ENCODE data around the gene SARDH.

- no peak for TF ChIP-seq POLR2A (conservative IDR thresholded peaks at IDR 0.05)
- TF ChIP-seq ZBTB43 (CRISPR knock-in tag; IDR thresholded peaks at IDR 0.05): no peak
- no peak for TF ChIP-seq ZNF146 (CRISPR knock-in tag; IDR thresholded peaks at IDR 0.05; ENCODE audit: unreplicated experiment)
- TF ChIP-seq CTCF (IDR thresholded peaks at IDR 0.05 in 2 of 3, conservative IDR thresholded peaks at IDR 0.05 in 1 of 3; ENCODE audit: insufficient read depth in 2 of 3, low read depth in 1 of 3, low read length in 3 of 3): no peak
- no peak for TF ChIP-seq BCL6 (CRISPR knock-in tag; IDR thresholded peaks at IDR 0.05)
- TF ChIP-seq NCOA2 (IDR thresholded peaks at IDR 0.05; ENCODE audit: partially characterized antibody in 2 of 2): no peak
- no peak for TF ChIP-seq MAFF (IDR thresholded peaks at IDR 0.05; ENCODE audit: low read length)
- no peak for TF ChIP-seq CHD4 (IDR thresholded peaks at IDR 0.05; ENCODE audit: insufficient read depth, insufficient replicate concordance, low read depth, low read length, poor library complexity, severe bottlenecking)
- TF ChIP-seq NR0B1 (IDR thresholded peaks at IDR 0.05; ENCODE audit: partially characterized antibody): no peak
- TF ChIP-seq ZMIZ1 (IDR thresholded peaks at IDR 0.05; ENCODE audit: low read depth in 2 of 2, low read length in 2 of 2): no peak
- TF ChIP-seq TAF1 (IDR thresholded peaks at IDR 0.05; ENCODE audit: control insufficient read depth, extremely low read depth, insufficient read depth, low read length, severe bottlenecking): no peak
- TF ChIP-seq IRF9 (tag; IDR thresholded peaks at IDR 0.05): no peak
- no peak for TF ChIP-seq TFAP4 (CRISPR knock-in tag; IDR thresholded peaks at IDR 0.05; ENCODE audit: borderline replicate concordance)
Observed at GRCh38 chr9:133701321-133701980, 36.7 kb downstream of the SARDH start.
